ENCODE measurements around the gene GLT8D2.

Gene GLT8D2, protein sequence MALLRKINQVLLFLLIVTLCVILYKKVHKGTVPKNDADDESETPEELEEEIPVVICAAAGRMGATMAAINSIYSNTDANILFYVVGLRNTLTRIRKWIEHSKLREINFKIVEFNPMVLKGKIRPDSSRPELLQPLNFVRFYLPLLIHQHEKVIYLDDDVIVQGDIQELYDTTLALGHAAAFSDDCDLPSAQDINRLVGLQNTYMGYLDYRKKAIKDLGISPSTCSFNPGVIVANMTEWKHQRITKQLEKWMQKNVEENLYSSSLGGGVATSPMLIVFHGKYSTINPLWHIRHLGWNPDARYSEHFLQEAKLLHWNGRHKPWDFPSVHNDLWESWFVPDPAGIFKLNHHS

DNA sequence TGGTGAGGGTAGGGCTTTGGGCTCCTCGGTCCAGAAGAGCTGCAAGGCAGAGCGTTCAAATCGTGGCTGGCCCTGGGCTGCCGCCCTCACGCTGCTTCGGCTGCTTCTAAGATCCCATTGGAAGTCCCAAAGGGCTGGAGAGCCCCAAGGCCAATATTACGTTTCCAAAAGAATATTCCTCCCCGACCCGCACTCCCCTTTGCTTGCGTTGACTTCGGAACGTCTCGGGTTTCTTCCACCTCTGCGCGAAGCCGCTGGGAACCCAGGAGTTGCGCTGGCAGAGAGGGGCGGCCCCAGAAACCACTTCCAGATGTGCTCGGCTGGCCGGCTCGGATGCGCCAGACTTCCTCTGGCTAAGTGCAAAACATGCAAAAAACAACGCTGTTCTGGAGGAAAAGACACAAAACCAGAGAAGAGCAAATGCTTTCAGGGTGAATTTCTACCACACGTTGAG is at the start of gene GLT8D2:
TSS of gene GLT8D2 (minus strand) at position 285 of the 454 bp plus-strand sequence. CDS start 30,539 bp downstream, outside the sequence.
- no peak for DNase-seq

DNA sequence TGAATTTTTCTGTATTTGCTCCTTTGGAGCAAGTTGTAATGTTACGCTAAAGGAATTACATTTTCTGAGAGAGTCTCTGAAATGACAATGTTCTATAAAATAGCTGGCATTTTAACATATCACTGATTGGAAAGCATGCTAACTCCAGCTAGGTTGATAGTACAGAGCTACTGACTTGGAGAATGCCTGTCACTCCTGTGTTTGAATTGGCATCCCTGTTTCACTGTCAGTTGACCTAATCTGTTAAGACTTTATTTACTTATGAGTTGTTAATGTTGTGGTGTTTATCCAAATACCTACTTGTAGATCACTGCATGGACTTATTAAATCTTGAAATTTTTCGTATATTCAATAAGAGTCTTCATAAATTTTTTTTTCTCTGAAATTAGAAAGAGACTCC is 48.0 kb upstream of the GLT8D2 start:
- no peak for DNase-seq

DNA sequence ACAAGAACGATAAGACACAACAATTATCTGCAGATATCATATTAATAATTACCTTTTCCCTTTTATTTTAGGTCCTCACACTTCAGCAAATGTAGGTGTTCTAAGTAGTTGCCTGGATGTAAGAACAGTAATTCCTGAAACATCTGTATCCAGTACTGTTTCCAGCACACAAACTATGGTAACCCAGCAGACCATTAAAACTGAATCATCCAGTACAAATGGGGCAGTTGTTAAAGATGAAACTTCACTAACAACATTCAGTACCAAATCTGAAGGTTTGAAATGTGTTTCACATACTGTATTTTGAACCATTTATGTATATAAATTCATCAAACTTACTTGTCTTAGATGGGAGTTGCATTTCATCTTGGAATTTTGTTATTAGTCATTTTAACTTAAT is 45.3 kb upstream of the GLT8D2 start:
- no peak for DNase-seq

DNA sequence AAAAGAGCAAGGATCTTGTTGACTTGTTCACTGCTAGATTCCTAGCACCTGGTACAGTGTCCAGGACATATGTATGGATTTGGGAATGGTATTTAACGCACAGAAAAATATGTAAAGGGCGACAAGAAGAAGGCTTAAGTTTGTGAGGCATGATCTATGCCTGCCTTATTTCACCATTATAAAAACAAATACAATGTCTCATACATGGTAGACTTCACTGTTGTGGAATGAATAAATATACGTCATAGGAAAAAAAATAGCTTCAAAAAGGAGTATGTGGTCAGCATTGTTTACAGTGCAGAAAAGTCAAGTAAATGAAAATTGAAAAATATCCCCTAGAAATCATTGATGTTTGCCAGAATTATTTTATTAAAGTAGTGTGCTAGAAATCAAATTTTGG is 44.3 kb upstream of the GLT8D2 start:
- no peak for DNase-seq

DNA sequence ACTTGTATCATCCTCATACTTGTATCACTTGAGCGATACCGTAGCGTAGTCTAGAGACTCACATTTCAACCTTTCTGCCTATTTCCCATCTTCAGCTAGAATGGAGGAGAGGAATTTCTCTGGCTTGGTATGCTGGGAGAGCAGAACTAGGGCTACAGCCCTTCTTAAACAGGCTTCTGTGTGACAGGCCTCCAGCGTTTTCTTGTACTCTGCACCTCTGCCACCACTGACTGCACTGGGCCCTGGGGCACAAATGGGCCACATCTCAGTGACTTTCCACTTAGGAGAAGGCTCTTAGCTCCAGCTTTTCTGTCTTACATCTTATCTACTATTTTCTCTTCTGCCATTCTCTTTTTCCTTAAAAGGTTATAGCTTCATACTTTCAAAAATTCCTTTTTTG is 41.1 kb upstream of the GLT8D2 start:
- no peak for DNase-seq

DNA sequence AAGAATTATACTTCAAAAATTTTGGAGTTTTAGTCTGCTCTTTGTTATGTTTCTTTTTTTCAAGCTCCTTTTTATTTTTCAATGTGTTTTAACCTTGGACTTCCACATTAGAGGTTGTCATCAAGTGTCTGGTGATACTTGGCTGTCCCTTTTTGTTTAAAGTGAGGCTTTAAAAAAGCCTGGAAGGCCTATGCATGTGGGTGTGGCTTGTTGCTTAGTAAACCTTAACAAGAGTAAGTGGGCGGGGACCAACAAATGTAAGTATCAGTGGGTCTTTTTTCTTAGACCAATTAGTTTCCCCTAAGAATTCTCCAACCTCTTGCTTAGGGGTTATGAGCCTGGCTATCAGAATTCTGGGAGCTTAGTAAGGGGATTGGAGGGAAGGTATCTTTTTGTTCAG is 40.7 kb upstream of the GLT8D2 start:
- DNase-seq, result no peak

DNA sequence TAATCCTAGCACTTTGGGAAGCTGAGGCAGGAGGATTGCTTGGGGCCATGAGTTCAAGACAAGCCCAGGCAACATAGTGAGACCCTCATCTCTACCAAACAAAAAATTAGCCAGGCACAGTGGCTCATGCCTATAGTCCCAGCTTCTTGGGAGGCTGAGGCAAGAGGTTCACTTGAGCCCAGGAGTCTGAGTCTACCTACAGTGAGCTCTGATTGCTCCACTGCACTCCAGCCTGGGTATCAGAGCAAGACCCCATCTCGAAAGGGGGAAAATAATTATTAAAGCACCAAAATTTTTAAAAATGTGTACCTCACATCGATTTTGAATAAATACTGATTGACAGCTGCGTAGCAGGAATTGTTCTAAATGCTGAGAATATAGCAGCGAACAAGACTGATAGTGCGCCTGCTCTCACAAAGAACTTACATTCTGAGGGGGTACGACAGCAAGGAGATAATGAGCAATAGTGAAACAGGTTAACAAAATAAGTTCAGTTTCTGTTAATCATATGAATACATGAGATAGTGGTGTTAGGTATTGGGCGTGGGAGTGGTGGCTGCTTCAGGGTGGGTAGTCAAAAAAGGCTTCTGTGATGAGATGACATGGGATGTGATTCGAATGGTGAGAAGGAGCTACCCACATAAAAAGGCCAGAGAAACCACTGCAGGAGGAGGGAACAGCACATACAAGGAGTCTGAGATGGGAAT is 33.9 kb upstream of the GLT8D2 start:
- no peak for DNase-seq

DNA sequence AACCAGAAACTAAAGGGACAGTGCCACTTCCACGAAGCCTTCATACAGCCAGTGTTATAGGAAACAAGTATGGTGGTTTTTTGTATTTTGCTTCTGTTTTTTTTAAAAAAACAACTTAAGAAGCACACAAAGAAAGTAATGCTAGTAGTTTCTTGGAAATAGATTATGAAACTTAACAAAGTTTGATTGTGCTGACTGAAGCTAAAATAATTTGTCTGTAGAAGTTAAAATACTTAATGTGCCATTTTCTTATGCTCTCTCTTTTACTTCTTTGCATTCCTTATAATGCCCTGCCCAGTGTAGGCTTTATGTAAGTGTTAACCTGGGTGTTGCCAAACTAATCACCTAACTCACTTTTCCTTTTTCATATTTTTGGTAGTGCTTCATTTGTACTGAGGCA is 30.8 kb upstream of the GLT8D2 start:
- DNase-seq, result no peak

DNA sequence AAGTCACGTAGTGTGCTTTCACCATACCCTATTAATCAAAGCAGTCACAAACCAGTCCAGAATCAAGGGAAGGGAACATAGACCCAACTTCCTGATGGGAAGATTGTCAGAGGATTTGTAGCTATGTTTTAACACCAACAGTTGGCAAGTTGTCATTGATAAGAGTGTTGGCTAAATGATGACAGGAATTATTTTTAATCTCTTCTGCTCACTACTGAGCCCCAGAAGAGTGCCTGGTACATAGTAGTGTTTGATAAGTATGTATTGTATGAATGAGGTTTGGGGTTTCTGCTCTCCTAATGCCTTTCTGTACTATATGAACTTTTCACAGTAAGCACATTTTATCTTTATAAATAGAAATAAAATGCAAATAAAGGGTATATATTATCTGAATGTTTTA is 29.0 kb upstream of the GLT8D2 start:
- no peak for DNase-seq

DNA sequence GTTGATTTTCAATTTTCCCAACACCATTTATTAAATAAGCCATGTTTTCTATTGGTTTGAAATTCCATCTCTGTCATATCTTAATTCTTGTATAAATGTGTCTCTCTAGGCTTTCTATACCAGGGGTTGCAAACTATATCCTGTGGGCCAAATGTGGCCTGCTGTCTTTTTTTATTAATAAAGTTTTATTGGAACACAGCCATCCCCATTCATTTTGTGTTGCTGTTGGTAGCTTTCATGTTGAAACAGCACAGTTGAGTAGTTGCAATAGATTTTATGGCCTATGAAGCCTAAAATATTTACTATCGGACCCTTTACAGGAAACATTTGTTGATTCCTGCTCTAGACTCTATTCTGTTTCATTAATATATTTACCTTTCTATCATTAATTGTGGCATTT is 23.7 kb upstream of the GLT8D2 start:
- no peak for DNase-seq

DNA sequence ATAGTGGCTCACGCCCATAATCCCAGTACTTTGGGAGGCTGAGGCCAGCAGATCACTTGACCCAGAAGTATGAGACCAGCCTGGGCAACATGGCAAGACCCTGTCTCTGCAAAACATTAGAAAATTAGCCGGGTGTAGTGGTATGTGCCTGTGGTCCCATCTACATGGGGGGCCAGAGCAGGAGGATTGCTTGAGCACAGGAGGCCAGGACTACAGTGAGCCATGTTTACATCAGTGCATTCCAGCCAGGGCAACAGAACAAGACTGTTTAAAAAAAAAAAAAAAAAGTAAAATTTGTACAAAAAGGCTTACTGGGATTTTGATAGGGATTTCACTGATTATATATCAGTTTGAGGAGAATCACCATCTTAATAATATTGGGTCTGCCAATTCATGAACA is 22.1 kb upstream of the GLT8D2 start:
- no peak for DNase-seq

DNA sequence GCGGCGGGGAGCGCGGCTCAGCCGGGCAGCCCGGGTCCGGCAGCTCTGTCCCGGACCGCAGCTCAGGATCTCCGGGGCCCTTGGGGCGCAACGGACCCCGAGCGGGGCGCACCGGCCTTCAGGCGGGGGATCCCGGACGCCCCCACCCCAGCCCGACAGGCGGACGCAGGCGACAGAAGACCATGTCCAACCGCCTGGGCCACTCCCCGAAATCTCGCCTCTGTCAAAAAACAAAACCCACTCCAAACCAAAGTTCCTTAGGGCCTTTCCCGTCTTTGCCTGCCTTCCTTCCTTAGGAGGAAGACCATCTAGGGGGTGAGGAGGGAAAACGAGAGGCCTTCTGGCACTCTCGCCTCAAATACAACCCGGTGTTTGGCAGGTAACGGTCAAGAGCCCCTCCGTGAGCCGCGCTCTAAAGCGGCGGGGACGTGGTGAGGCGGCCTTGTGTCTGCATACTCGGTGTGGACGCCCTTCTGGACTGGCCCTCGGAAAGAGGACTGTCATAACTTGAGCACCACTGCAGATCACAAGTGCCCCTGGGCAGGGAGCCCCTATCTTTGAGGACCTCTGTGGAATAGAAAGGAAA is 14.9 kb upstream of the GLT8D2 start:
- no peak for DNase-seq

DNA sequence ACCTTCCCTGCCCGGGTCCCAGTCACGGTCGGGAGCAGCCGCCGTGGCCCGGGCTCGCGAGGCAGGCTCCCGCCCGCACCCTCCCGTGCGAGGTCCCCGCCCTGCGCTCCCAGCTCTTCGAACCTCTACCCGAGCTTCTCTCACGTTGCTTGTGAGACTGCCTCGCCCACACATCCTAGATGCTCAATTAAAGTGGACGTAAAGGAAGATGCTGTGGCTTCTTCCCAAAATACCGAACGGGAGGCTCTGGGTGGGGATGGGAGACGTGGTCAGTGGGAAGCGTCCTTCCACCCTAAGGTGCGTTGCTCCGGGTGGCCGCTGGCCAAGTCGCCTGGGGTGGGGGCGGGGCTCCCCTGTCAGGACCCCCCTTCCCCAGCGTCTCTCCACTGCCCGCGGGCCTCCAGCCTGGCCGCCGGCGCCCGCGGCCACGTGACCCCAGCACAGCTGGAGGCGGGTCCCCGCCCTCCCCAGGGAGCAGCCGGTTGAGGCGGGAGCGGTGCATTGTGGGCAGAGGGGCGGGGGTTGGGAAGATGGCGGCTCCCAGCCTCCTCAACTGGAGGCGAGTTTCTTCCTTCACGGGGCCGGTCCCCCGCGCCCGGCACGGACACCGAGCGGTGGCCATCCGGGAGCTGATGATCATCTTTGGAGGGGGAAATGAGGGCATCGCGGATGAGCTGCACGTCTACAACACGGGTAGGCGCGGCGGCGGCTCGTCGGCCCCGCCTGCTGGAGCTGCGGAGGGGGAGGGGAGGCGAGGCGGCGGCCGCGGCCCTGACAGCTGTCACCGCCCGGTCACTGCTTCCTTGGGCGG is 14.2 kb upstream of the GLT8D2 start, which contains the start of gene HCFC2:
TSS of gene HCFC2 (plus strand) at position 501 of the 811 bp plus-strand sequence. CDS start at position 531, 30 bp downstream.
- DNase-seq, result peak; percentile 64 to 82 (median 70)

DNA sequence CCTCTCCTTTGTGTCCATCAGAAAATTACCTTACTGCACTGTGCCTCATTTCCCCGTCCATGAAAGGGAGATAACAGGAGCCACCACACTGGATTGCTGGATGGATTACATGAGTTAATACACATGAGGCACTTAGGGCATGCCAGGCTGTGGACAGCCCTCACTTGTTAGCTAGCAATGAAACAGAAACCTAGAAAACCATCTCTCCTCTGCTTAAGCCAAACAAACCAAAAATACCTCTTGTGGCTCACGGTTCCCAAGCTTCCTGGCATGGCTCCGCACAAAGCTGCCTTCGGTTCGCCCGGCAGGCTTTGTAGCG is 13.7 kb upstream of the GLT8D2 start:
- DNase-seq, result no peak

DNA sequence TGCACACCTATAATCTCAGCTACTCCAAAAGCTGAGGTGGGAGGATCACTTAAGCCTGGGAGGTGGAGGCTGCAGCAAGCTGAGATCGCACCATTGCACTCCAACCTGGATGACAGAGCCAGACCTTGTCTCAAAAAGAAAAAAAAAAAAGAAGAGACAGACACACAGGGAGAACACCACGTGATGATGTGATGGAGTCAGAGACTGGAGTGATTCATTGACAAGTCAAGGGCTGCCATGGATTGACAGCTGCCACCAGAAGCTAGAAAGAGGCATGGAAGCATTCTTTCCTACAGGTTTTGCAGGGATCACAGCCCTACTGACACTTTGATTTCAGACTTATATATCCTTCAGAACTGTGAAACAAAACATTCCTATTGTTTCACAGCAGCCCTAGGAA is 10.8 kb upstream of the GLT8D2 start:
- DNase-seq, result no peak

DNA sequence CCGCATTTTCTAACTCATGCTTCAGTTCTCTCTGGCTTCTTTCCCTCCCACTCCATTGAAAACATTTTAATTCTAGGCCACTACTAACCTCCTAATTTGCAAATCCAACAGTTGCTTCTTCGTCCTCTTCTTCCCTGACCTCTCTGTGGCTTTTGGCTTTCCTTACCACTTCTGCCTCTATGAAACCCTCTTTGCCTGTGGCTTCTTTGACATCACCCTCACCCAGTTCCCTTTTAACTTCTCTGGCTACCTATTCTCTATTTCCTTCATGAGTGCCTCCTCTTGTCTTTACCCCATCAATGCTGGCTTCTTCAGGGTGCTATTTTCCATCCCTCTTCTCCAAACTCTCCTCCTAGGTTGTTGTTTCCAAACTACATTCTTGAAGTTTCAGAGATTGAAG is 10.0 kb upstream of the GLT8D2 start:
- DNase-seq, result no peak

DNA sequence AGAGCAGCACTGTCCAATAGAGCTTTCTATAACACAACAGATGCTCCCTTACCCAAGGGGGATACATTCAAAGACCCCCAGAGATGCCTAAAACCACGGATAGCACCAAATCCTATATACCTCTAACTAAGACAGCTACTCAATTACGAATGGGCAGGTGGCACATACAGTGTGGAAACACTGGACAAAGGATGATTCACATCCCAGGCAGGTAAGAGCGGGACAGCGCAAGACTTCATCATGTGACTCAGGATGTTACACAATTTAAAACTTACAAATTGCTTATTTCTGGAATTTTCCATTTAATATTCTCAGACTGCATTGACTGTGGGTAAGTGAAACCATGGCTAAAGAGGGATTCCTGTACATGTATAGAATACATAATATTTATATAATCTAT is 8.8 kb upstream of the GLT8D2 start:
- no peak for DNase-seq

DNA sequence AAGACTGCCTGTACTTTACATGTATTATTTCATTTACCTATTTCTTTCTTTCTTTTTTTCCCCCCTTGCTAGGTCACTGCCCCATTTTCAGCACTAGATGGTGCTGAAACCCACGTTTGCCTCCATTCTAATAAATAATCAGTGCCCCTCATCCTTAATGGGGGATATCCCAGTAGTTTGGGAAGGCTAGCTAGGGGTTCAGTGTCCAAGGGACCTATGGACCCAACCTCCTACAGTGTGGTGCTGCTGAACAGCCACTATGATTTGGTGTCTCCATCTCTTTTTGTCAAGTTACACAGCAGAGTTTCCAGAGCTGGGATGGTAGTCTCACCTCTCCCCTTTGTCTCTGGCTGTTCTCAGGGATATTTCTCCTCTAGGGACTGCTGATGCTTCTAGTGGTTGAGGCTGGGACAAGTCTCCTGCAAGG is 7.8 kb upstream of the GLT8D2 start:
- no peak for DNase-seq

DNA sequence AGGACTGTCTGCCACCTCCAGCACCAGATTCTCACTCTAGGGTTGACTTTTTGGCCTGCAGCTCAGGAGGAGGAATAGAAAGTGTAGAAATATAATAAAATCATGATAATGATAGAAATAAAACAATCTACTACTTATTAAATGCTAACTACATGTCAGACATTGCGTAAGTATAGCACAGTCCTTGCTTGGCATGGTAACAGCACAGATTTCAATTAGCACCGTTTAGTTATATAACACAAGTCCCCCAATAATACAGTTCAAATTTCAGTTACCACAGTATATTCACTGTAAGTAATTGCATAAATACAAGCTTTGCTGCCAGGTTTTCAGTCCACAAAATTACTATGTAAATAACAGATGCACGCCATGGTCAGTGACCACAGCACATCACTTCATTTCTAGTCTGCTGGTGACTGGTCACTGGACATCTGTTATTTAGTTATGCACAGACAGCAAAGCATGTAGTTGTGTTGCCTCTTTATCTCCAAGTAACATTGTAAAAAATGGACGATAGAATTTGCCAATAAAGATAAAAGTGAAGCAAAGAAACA is 6.5 kb upstream of the GLT8D2 start:
- no peak for DNase-seq

DNA sequence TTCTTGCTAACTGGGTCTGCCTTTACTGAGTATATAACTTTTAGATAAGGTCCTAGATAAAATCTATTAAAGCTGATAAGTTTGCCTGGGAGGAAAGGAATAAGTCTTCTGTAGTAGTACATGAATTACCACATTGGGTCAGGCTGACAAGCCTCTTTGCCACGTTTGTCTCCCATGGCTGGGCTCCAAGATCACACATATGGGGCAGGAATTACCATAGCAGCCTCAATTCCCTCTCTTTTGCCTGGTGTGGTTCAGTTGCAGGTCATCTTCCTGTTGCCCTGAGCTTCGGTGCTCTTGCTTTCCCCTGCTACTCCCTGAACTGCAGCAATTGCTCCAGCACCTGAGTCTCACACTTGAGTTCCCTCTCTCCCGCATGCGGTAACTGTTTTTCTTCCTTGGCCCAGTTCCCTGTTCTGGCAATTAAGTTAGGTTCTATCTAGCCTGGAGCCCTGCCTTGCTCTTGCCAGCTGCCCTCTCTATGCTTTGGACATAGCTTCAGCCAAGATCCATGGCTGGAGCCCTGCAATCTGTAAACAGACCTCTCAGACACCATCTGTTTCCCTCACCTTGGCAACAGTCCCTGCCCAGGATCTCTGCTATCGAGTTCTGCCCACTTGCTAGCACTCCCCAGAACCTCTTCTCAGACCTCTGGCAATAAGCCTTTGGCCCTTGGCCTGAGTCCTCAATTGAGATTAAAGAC is 5.8 kb upstream of the GLT8D2 start:
- DNase-seq, result no peak

DNA sequence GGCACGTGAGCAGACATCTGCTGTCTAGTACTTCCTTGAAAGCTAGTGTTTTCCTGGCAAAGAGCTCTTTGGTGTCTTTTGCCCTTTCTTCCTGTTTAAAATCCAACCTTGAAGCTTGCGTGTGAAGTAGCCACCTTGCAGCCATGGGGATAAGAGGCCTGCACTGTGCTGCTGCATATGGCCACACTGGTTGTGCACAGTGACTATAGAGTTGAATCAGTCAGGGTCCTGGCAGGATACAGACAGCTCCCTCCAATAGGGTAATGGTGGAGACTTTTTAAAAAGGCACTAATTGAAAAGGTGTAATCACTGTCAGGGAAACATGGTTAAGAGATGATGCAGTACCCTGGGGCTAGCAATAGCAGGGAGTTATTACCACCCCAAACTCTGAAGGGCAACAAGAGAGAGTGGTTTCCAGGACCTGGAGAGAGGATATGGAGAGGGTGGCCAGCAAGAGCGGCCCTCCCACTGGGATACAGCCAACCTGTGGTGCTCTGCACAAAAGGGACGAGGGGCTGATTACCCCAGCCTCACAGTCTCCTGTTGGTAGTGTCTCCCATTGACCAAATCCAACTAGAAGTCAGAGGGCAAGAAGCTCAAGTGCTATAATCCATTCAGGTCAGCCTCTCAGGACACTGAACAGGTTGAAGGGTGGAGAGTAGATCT is 4.8 kb upstream of the GLT8D2 start:
- no peak for DNase-seq

DNA sequence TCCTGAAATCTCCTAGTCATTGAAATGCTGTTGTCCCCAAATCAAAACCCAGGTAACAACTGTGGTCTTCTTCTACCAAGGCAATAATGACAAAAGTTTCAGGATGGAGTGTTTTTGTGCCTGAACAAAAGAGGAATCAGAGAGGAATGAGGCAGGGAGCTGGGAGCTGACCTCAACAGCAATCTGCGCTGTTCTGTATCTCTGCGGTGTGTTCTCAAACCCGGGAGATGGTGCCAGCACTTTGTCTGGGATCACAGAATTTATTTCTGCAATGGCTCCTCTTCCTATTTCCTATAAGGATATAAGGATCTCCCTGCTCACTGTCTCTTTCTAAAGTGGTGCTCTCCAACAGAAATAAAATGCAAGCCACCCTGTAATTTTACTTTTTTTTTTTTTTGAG is 449 bp upstream of the GLT8D2 start:
- DNase-seq, result no peak

Measured in activated naive CD4-positive, alpha-beta T cell (primary cell).